GM12875 (cell line): Measurements from ENCODE around the gene KRTAP3-3.

Source experiments
- H3K4me3 ChIP-seq: one replicate; pipeline ENCODE4 v1.5.1; 2011; ENCODE audit warnings: low read depth, low read length, control low read depth
- TF ChIP-seq, protein P1 (sequence below): IDR thresholded peaks from 2 replicates; pipeline ENCODE4 v1.5.1; 2011; ENCODE audit warnings: low read depth, mild to moderate bottlenecking, control low read depth, inconsistent platforms, low read length, moderate library complexity, borderline replicate concordance; ENCODE audit not compliant: insufficient read depth

Gene KRTAP3-3

DNA sequence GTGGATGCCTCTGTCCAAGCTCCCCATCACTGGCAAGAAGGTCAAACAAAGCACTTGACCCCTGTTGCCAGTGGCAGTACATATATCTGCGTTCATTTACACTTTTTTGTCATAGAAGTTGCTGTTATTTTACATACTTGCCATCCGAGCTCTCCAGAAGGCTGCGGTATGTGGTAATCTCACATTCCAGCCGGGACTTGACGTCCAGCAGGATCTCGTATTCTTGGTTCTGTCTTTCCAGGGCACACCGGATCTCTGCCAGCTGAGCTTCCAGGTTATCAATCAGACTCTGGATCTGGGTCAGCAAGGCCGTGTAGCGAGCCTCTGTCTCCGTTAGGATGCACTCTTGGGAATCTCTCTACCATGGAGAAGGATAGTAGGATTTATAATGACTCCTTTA, 33.8 kb downstream of the KRTAP3-3 start:
- no peak overlapping the region for H3K4me3 ChIP-seq
- TF ChIP-seq, protein P1, sequence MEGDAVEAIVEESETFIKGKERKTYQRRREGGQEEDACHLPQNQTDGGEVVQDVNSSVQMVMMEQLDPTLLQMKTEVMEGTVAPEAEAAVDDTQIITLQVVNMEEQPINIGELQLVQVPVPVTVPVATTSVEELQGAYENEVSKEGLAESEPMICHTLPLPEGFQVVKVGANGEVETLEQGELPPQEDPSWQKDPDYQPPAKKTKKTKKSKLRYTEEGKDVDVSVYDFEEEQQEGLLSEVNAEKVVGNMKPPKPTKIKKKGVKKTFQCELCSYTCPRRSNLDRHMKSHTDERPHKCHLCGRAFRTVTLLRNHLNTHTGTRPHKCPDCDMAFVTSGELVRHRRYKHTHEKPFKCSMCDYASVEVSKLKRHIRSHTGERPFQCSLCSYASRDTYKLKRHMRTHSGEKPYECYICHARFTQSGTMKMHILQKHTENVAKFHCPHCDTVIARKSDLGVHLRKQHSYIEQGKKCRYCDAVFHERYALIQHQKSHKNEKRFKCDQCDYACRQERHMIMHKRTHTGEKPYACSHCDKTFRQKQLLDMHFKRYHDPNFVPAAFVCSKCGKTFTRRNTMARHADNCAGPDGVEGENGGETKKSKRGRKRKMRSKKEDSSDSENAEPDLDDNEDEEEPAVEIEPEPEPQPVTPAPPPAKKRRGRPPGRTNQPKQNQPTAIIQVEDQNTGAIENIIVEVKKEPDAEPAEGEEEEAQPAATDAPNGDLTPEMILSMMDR, result no peak

DNA sequence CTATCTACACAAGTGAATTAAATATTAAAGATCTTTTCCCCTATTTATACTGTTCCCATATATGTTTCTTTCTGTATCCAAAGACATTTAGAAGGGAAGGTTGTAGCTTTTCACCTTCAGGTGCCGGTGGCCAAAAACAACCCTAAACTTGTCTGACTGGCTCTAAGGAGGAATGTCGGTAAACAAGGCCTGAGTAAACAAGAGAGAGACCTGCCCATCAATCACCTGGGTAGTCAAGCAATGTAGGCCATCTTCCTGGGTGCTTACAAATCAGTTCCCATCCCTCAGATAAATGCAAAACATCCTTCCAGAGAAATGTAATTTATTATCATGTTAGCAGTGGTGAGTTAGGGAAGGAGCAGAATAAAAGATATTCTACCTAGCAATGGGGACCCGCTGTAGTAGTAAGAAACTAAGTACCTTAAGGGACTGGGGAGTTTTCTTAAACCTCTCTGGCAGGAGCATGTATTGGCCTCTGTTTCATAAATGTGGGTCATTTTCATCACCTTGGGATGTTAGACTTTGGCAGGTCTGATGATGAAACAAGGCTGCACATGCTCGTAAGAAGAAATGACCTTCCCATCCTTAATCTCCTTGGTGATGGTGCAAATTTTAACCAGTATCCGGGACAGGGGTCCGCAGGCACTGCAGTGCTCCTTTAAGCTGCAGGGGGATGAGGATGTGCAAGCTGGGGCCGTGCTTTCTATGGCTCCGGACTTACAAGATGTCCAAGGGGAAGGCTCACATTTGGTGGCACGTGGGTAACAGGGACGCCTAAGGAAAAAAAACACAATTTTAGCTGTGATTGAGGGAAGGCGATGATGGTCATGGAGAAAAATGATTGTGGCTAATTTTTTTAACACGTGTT, 35.6 kb downstream of the KRTAP3-3 start:
- TF ChIP-seq, protein P1, result no peak
- H3K4me3 ChIP-seq, result no peak overlapping the region

DNA sequence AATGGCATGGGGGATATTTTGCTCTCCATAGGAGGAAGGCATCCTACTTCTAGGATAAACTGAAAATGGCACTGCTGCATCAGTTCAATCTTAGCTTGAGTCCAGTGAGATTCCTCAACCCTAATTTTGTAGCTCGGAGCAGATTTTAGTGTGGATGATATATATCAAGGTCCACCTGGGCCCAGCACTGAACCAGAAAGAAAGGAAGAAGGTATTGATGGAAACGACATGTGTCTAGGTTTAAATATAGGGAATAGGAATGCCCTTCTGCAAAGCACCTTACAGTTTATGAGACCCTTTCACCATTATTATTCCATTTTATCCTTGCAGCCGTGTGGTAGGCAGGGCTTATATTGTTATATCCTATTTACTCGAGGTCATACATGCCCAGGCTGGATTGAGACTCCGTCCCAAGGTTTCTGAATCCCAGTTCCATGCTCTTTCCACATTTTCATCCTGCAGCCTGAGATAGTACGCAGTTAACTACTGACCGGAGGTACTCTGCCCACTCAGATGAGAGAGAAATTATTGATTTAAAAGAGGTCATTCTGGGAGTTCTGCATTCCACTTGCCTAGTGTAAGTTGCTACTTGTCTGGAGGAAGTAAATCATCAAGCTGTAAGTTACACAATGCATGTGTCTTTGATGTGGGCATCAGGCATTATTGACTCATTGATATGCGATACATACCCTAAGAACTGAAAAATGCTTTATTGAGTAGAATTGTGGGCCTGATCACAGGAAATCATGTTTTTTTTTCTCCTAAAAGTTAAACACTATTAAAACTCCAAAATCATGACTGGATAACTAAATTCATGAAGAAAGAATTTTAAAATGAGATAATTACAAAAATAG, 37.3 kb downstream of the KRTAP3-3 start:
- H3K4me3 ChIP-seq, result no peak overlapping the region
- TF ChIP-seq, protein P1, result no peak

DNA sequence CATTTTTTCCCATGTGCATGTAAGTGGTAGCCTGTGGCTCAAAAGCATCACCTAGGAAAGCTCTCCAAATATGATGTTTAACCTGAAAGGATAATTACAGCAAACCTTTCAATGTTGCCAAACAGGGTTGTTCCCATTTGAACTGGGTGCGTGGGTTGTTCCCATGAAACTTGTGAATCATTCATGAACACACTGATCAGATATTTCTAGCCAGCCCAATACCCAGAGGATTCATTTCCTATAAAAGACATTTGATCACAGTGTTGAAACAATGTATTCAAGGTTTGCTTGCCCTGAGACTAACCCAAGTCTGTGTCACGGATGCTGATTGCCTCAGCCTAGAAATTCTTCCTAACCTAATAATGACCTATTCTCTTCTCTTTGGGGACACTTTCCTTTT, 40.1 kb downstream of the KRTAP3-3 start:
- TF ChIP-seq, protein P1, result no peak
- no peak overlapping the region for H3K4me3 ChIP-seq

DNA sequence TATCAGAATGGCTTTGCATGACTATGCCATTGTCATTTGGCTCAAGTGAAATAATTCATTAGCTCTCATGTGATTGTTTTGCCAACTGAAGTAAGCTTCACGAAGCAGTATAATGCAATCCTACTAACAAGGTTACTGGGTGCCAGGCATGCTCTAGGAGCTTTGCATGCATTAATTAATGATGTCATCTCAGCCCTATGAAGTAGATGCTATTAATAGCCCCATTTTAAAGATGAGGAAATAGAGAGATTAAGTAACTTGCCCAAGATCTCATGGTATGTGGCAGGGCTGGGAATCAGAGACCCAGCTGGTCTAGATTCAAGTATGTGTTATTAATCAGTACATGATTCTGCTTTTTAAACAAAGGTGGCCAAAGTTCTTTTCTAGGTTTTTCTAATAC, 41.3 kb downstream of the KRTAP3-3 start:
- TF ChIP-seq, protein P1, result no peak
- no peak overlapping the region for H3K4me3 ChIP-seq

DNA sequence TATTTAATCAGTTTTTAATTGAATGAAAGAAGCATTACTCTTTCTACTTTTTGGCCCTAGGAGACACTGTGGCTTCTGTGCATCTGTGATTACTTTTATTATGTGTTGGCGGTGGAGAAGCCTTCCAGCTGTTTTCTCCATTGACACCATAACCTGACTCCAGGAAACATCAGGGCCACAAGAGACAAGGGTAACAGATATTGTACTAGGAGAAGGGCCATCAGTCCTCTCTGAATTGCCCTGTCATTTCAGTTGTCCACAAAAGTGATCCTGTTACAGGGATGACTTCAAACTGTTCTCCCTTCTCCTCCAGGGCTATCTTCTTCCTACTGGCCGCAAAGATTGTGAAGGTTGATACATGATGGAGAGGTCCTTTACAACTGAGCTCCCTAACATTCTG, 41.8 kb downstream of the KRTAP3-3 start:
- H3K4me3 ChIP-seq, result no peak overlapping the region
- TF ChIP-seq, protein P1, result no peak
